ENCODE measurements around the gene PPP2R5E. TPM values are rescaled to one million over a fixed set of nuclear protein-coding genes. Genes with fewer than 3 reads are reported as not detected.

The PPP2R5E gene
- total RNA-seq, 1 experiment from 2014 or later: 45.0 TPM

DNA sequence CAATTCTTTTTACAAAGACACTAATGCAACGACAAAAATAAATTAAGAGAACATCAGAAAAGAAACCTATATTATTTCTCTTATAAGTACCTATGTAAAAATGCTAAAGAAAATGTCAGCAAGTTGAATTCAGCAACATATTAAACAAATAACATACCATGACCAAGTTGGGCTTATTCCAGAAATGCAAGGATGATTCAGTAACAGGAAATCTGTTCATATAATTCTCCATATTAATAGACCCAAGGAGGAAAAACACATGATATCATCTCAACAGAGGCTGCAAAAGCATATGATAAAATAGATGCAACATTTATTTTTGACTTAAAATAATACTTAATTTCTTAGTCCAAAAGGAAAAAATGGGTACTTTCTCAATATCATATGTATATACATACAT, 199.3 kb downstream of the PPP2R5E start:
- no peak for DNase-seq (ENCODE audit: low read depth, low spot score)
- no peak overlapping the region for H3K27ac ChIP-seq (ENCODE audit: low read depth, low read length)
- no TSS peak for BruUV-seq (replicated peaks)
- ATAC-seq: no peak
- no peaks in the 10 kb centered on the region for H3K36me3 ChIP-seq (ENCODE audit: control insufficient read depth in 1 of 2, insufficient read depth in 2 of 2, low read length in 2 of 2)
- ChIA-PET RAD21 (ENCODE audit: low non-redundant PET in 1 of 2, low total read pairs in 2 of 2, uncharacterized antibody in 2 of 2, unreplicated experiment in 2 of 2) (no interaction called here), CTCF (no interaction called here), POLR2A (no interaction called here)
- H3K4me1 ChIP-seq (ENCODE audit: control insufficient read depth in 1 of 2, insufficient read depth in 2 of 2, low read length in 2 of 2): no peaks in the 10 kb centered on the region
- no peak overlapping the region for H3K9ac ChIP-seq (ENCODE audit: low read length)
- intact Hi-C loops (cut with micrococcal nuclease): no loop called here
- H3K9me3 ChIP-seq (ENCODE audit: control insufficient read depth in 1 of 2, insufficient read depth in 1 of 2, low read depth in 1 of 2, low read length in 2 of 2): no peaks in the 10 kb centered on the region
- H3K4me3 ChIP-seq (replicated peaks in 1 of 2; ENCODE audit: low read depth in 1 of 2, low read length in 2 of 2): no peak overlapping the region
- H3K9me2 ChIP-seq (ENCODE audit: insufficient read depth): no peaks in the 10 kb centered on the region
- no peaks in the 10 kb centered on the region for H3K27me3 ChIP-seq (ENCODE audit: insufficient read depth, low read length)
- no peak overlapping the region for H2AFZ ChIP-seq (ENCODE audit: low read depth, low read length, poor library complexity, severe bottlenecking)
- TF ChIP-seq, protein P1, sequence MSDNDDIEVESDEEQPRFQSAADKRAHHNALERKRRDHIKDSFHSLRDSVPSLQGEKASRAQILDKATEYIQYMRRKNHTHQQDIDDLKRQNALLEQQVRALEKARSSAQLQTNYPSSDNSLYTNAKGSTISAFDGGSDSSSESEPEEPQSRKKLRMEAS (IDR thresholded peaks at IDR 0.05): no peak
- TF ChIP-seq, protein P2, sequence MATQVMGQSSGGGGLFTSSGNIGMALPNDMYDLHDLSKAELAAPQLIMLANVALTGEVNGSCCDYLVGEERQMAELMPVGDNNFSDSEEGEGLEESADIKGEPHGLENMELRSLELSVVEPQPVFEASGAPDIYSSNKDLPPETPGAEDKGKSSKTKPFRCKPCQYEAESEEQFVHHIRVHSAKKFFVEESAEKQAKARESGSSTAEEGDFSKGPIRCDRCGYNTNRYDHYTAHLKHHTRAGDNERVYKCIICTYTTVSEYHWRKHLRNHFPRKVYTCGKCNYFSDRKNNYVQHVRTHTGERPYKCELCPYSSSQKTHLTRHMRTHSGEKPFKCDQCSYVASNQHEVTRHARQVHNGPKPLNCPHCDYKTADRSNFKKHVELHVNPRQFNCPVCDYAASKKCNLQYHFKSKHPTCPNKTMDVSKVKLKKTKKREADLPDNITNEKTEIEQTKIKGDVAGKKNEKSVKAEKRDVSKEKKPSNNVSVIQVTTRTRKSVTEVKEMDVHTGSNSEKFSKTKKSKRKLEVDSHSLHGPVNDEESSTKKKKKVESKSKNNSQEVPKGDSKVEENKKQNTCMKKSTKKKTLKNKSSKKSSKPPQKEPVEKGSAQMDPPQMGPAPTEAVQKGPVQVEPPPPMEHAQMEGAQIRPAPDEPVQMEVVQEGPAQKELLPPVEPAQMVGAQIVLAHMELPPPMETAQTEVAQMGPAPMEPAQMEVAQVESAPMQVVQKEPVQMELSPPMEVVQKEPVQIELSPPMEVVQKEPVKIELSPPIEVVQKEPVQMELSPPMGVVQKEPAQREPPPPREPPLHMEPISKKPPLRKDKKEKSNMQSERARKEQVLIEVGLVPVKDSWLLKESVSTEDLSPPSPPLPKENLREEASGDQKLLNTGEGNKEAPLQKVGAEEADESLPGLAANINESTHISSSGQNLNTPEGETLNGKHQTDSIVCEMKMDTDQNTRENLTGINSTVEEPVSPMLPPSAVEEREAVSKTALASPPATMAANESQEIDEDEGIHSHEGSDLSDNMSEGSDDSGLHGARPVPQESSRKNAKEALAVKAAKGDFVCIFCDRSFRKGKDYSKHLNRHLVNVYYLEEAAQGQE (IDR thresholded peaks at IDR 0.05; ENCODE audit: low read depth): no peak
- TF ChIP-seq, protein P3, sequence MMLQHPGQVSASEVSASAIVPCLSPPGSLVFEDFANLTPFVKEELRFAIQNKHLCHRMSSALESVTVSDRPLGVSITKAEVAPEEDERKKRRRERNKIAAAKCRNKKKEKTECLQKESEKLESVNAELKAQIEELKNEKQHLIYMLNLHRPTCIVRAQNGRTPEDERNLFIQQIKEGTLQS (IDR thresholded peaks at IDR 0.05): no peak
- TF ChIP-seq, protein P4, sequence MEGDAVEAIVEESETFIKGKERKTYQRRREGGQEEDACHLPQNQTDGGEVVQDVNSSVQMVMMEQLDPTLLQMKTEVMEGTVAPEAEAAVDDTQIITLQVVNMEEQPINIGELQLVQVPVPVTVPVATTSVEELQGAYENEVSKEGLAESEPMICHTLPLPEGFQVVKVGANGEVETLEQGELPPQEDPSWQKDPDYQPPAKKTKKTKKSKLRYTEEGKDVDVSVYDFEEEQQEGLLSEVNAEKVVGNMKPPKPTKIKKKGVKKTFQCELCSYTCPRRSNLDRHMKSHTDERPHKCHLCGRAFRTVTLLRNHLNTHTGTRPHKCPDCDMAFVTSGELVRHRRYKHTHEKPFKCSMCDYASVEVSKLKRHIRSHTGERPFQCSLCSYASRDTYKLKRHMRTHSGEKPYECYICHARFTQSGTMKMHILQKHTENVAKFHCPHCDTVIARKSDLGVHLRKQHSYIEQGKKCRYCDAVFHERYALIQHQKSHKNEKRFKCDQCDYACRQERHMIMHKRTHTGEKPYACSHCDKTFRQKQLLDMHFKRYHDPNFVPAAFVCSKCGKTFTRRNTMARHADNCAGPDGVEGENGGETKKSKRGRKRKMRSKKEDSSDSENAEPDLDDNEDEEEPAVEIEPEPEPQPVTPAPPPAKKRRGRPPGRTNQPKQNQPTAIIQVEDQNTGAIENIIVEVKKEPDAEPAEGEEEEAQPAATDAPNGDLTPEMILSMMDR (IDR thresholded peaks at IDR 0.05 in 2 of 3, conservative IDR thresholded peaks at IDR 0.05 in 1 of 3; ENCODE audit: borderline replicate concordance in 1 of 3, insufficient read depth in 1 of 3, low read depth in 2 of 3, low read length in 2 of 3): no peak
- TF ChIP-seq POLR2AphosphoS5 (IDR thresholded peaks at IDR 0.05; ENCODE audit: low read depth, low read length) (no peak), JUND (IDR thresholded peaks at IDR 0.05) (no peak), SP1 (IDR thresholded peaks at IDR 0.05; ENCODE audit: low read depth) (no peak), SRF (IDR thresholded peaks at IDR 0.05; ENCODE audit: low read depth) (no peak), SIN3A (IDR thresholded peaks at IDR 0.05; ENCODE audit: low read depth) (no peak), ZFX (IDR thresholded peaks at IDR 0.05) (no peak), ELF1 (IDR thresholded peaks at IDR 0.05; ENCODE audit: borderline replicate concordance, low read depth) (no peak)
- no peaks in the 10 kb centered on the region for H3K79me2 ChIP-seq (ENCODE audit: insufficient read depth, low read length)
- H3K4me2 ChIP-seq (ENCODE audit: low read length): no peak overlapping the region
- no peaks in the 10 kb centered on the region for H4K20me1 ChIP-seq (ENCODE audit: insufficient read depth)
